ENCODE results near the gene PLCB4.

The PLCB4 gene

DNA sequence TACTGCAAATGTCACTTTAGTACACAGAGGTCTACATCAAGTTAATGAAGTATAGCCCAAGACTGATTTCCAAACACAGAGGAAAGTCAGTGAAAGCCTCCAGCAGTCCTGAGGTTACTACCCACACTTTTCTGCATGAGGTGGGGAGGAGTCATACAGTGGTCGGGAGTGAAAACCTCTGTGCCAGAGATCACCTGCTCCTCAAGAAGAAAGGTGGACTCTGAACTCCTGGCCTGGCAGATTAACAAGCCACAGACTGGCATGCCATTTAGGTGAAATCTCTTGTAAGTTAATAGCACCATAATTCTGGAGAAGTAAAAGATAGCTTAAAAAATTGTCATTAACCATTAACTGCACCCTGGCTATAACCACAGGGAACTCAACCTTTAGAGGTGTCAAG, 320.5 kb downstream of the PLCB4 start:
- in situ Hi-C loops (cut with MboI; ENCODE audit: low sequenced_read_pairs): no loop called here

DNA sequence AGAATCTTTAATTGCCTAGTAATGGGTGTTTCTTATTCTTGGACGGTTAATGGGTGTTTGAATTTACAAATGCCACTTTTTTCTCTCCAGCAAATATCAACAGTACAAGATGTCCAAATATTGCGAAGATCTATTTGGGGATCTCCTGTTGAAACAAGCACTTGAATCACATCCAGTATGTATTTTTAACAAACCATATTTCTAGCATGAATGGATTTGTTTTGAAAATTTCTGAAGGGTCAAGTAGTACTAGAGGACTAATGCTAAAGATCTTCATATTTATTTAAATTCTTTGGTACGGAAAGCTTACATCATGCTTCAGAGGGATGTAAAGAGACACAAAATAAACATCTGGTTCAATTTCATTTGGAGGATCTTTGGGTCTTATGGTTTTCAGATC, 321.6 kb downstream of the PLCB4 start:
- in situ Hi-C loops (cut with MboI; ENCODE audit: low sequenced_read_pairs): no loop called here

DNA sequence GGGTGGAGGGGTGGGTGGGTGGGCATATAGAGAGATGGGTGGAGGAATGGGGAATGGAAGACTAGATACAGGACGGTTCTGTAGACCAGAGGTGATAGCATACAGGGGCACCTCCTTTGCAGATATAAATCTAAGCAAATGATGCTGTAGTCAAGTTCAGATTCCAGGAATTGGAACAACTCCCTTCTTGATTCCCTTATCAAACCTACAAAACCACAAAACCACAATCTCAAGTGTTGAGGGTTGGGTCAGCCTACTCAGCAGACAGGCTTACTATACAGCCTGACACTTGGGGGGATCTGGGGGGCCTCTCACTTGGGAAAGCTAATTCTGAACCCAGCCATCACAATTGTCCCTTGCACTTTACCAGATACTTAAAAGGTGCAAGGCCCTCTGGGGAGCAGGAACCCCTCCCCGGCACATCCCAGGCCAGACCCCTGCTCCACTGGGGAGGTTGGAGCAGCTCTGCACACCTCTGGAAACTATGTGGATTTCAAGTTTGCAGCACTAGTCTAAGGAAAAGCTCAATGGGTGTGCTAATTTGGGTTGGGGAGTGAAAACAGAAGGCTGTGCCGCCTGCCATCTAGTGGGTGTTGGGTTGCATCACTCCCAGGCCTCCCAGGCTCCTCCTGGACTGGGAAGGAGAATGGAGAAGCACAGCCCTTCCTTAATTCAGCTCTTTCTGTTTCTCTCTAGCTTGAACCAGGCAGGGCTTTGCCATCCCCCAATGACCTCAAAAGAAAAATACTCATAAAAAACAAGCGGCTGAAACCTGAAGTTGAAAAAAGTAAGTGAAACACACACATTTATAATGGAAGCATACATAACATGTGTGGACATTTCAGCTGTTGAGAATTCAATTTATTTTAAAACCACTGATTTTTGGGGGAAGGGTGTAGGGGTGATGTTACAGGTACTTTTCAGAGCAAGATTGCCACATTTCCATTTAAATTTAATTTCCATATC, 324.3 kb downstream of the PLCB4 start:
- in situ Hi-C loops (cut with MboI; ENCODE audit: low sequenced_read_pairs): no loop called here

DNA sequence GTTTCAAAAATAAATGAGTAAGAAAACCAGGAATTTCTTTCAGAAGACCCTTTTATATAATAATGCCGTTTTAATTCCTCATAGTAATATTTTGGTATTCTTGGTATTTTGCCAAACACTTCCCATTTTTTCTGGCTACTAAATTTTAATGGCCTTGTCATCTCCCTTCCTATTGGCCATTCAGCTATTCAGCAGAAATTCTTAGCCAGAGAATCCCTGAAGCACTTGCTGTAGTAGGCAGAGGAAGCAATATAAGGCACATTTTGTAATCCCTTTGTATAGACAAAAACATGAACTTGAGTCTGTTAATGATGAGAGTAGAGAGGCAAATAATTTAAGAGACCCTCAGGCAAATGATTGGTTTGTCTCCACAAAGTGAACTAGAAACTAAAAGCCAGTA, 327.1 kb downstream of the PLCB4 start:
- in situ Hi-C loops (cut with MboI; ENCODE audit: low sequenced_read_pairs): no loop called here

DNA sequence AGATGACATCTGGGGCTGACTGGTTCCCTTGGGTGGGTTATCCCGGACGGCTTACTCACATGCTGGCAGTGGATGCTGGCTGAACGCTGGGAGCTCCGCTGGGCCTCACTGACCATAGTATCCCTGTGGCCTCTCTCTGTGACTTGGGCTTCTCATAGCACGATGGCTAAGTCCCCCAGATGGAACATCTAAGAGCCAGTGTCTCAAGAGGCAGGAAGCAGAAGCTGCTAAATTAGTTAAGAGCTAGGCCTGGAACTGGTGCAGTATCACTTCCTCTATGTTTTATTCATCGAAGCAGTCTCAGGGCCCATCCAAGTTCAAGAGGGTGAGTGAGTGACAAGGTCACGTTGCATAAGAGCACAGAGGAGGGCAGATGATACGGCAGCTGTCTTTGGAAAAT, 329.0 kb downstream of the PLCB4 start:
- in situ Hi-C loops (cut with MboI; ENCODE audit: low sequenced_read_pairs): no loop called here

DNA sequence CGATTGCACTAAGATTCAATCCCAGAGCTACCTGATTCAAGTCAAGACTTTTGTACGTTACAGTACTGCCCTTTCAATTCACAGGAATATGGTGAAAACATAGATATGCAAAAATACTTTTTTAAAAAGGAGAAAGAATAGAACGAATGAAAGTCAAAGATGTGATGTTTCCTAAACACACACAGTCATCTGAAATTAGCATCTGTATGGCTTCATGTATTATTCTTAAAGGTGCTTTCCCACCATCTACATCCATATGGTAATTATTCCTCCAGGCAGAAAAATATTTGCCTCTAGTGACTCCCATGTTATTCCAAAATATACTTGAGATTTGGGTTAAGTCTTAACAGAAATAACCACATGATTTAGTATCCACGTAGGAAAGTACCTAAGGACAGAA, 330.0 kb downstream of the PLCB4 start:
- in situ Hi-C loops (cut with MboI; ENCODE audit: low sequenced_read_pairs): no loop called here

DNA sequence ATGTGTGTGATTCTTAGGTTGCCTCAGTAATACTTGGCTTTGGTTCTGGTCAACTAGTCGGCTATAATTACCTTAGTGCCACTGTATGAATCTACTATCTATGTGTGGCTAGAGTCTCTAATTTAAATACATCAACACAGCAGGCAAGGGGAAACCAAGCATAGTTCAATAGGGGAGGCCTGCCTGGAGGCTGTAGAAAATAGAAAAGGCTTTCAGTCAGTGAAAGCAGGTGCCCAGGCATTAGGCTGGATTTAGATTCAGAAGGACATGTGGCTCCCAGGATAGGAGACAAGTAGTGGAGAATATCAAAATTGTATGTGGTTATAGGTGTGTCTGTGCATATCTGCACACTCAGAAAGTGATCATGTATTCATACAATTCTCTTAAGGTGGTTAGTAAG, 330.4 kb downstream of the PLCB4 start:
- in situ Hi-C loops (cut with MboI; ENCODE audit: low sequenced_read_pairs): no loop called here

DNA sequence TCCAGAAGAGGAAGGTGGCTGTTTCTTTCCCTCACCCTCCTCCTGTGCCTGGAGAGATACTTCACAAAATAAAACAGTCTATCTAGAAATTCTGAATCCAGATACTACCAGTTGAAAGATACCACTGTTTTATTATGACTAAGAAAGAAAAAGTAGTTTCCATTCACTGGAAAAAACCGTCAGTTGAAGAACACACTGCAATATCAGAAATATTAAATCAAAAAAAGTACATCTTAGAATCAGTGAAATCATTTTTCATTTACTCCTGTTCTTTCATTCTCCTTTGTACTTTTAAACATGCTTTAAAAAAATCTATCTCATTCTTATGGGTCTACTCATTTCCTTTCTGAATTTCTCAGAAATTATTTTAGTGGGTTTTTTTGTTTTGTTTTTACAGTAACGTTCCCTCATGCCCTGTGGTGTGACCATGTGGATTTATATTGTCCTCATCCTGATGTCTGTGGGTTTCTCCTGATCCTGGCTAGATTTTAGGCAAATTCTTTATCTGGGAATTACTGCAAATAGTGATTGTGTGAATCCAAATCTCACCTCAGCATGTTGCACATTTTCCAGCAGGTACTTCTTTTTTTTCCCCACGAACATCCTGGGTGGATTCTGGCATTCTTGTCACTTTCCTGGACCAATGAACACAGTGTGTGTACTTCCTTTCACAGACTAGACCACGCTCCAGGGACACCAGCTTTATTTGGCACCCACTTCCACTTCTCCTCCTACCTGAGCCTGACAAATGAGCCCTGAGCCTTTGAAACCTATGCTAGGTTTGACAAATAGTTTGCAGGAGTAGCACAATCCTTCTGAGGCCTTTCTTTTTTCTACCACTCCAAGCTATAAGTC, 331.5 kb downstream of the PLCB4 start:
- in situ Hi-C loops (cut with MboI; ENCODE audit: low sequenced_read_pairs): no loop called here

DNA sequence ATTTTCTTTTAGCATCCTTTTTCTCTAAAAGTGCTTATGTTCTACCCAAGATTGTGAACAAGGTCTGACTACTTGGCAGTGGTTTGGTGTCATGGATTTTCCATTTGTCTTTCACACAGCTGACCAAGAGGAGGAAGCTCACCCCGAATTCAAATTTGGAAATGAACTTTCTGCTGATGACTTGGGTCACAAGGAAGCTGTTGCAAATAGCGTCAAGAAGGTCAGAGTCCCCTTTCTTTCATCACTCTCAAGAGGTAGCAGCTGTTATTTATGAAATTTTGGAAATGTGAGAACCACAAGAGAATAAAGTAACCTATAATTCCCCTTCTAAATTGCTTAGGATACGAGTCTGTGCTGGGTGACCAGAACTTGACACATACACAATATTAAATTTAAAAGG, 332.5 kb downstream of the PLCB4 start:
- in situ Hi-C loops (cut with MboI; ENCODE audit: low sequenced_read_pairs): no loop called here

DNA sequence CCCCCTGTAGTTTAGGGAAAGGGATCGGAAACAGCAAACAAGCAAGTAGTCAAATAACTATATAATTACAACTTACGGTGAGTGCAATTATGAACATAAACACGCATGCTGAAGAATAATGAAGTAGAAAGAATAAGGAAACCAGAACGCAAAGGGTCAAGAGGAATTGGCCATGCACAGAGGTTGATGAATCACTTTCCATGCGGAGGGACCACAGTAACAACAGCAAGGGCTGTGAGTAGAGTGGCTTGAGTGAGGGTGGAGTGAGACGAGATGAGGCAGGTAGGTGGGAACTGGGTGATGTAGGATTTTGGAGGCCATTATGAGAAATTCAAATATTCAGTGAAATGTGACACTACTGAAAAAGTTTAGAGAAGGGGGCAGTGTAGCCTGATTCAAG, 333.3 kb downstream of the PLCB4 start:
- in situ Hi-C loops (cut with MboI; ENCODE audit: low sequenced_read_pairs): no loop called here

DNA sequence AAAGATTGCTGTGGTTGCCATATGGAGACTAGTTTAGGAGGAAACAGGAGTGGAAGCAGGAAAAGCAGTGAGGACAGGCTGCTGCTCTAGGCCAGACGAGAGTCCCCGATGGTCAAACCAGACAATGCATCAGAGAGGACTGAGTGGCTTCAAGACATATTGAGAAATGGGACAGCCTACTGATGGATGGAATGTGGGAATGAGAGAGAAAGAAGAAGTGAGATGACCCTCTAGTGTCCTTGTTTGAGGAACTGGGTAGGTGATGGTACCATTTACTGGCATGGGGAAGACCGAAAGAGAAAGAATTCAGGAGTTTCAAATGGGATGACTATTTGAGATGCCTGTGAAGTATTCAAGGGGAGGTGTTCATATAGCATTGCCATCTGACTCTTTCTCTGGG, 333.7 kb downstream of the PLCB4 start:
- in situ Hi-C loops (cut with MboI; ENCODE audit: low sequenced_read_pairs): no loop called here

DNA sequence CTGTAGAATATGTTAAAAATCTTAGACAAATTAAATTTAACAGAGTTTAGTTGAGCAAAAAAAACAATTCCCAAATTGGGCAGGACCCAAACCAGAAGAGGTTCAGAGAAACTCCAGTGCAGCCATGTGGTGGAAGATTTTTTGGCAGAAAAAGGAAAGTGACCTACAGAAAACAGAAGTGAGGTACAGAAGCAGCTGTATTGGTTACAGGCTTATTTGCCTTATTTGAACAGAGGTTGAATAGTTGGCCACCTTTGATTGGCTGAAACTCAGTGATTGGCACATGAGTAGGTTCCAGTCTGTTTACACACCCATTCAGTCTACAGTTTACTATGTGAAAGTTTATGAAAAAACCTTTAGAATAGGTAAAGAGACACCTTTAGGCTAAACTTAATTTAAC, 334.6 kb downstream of the PLCB4 start:
- in situ Hi-C loops (cut with MboI; ENCODE audit: low sequenced_read_pairs): no loop called here

DNA sequence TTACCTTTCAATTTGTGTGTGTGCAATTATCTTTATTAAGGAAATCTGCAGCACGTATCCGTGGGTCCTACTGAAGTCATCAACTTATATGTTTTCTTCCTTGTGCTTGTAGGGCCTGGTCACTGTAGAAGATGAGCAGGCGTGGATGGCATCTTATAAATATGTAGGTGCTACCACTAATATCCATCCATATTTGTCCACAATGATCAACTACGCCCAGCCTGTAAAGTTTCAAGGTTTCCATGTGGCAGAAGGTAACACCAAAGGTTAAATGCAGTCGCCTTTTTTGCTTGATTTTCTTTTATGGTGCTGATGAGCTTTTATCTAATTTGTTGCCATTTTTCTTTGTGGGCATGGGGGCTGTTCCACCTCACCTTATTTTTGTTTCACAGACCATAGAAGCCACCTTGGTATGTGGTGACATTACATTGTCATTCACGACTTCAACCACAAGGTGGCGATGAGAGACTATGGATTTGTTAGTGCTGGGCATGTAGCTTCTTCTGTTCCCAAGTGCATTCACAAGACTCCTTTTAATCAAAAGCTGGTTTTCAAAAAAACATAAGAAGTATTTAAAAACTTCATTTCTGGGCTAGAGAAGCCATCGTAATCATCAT, 339.0 kb downstream of the PLCB4 start:
- in situ Hi-C loops (cut with MboI; ENCODE audit: low sequenced_read_pairs): no loop called here

DNA sequence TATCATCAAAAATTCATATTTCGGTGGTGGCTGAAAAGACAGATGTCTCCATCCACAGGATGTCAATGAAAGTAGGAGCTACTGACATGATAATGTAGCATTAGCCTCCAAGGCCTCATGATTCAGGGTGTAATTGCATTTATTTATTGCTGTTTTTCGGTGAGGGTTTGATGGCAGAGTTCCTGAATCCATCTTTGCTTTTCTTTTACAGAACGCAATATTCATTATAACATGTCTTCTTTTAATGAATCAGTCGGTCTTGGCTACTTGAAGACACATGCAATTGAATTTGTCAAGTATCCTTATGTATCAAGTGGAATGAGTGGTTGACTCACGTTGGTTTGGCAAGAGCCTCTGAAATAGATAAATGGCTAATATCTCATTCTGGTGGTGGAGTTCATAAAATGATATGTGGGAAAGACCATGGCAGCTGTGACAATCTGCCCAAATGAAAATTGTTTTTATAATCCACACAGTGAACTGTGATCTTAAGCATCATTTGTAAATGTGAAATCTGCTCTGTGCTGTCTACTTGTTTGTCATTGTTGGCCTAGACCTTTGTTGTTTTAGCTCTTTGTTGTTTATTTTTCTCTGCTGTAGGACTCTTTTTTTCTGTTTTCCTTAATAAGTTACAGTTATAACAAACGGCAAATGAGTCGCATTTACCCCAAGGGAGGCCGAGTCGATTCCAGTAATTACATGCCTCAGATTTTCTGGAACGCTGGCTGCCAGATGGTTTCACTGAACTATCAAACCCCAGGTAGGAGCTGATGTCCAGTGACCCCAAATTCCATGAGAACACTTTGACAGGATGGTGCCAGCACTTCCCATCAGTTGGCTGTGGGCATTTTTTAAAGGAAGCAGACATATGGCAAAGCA, 339.8 kb downstream of the PLCB4 start:
- in situ Hi-C loops (cut with MboI; ENCODE audit: low sequenced_read_pairs): no loop called here

DNA sequence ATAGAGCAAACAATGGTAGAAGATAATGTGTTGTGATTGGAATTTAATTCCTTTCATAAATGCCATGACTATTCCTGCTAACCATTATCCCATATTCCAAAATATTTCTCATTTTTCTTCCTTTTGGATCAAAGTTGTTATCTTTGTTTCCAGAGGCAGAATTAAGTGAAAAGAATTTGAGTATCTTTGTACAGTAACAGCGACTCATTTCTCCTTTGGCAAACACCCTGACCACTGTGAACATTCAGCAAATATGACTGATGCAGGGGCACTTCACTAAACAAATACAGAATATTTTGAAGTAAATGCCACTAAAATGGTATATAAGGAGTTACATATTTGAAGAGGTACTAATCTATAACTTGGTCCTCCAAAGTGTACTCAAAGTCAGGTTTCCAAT, 340.5 kb downstream of the PLCB4 start:
- in situ Hi-C loops (cut with MboI; ENCODE audit: low sequenced_read_pairs): no loop called here

DNA sequence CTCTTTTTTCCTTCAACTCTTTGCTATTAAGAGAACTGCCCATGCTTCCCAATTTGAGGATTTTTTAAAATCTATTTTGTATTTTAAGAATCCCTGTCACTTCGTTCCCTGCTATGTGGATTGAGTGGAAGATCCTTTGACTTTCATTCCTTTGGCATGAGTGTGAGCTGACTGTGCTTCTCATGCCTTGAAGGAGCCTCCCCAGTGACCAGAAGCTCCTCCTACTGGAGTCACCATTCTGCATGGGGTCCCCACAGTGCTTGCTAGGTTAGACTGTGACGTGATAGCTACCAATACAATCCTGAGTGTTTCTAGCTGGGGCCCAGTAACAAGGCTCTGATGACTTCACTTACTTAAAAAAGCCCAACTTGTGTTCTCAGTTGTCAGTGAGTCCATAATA, 341.1 kb downstream of the PLCB4 start:
- in situ Hi-C loops (cut with MboI; ENCODE audit: low sequenced_read_pairs): no loop called here

DNA sequence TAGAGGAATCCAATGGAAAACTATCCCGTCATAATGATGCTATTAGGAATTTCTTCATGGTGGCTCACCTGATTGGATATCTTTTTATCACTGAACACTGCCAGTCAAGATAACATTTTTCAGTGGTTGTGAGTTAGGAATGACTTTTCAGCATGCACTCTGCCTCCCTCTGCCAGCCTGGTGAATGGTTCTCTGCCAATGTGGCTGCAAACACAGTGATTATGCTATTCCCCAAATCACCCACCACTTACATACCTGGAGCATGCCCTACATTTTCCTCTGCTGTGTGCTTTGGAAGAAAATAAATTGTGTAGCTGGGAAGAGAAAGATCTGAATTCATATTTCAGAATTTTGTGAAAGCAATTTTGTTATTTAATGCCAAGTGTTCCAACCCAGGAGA, 342.9 kb downstream of the PLCB4 start:
- in situ Hi-C loops (cut with MboI; ENCODE audit: low sequenced_read_pairs): no loop called here

DNA sequence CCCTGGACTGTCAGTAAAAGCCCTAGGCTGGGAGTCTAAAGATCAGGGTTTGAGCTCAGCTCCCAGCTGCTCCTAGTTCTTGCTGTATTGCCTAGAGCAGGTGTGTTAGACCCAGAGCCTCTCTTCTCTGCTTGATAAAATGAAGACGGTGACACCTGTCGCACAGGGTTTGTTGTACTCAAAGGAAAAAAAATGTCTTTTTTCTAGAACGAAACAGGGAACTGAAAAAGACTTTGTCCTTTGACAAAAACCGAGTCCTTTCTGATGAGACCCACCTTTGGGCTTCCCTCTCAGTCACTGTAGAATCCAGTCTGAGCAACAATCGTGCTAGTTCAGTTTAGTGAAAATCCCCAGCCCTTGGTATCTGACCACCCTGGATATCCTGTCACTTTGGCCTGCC, 343.4 kb downstream of the PLCB4 start:
- in situ Hi-C loops (cut with MboI; ENCODE audit: low sequenced_read_pairs): no loop called here

DNA sequence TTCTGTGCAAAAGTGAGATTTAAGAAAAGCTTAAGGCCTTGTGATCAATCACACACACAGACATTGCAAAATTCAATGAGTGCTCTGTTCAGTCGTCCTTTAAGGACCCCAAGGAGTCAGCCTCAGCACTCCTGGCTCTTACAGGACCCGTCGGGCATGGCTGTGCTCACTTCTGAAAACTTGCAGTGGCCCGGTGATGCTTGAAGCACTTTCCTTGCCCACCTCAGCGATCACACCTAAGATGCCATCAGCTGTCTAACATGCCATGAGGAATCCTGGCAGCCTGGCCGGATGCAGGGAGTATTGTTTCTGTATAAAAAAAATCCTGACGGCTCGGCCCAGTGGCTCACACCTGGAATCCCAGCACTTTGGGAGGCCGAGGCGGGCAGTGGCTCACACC, 344.1 kb downstream of the PLCB4 start:
- in situ Hi-C loops (cut with MboI; ENCODE audit: low sequenced_read_pairs): no loop called here

DNA sequence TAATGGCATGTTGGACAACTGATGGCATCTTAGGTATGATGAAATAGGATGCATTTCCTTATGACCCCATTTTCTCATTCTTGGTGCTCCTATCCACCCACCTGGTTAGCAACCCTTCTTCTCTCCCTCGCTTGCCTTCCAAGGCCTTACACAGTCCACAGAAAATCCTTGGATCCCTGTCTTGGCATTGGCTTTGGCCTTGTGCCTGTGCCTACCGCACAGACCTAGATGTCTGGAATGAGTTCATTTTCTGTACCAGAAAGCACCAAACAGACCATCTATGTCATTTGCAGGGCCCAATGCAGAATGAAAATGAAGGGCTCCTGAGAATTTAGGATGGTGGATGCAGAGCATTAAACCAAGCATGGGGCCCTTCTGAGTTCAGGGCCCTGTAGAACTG, 346.5 kb downstream of the PLCB4 start:
- in situ Hi-C loops (cut with MboI; ENCODE audit: low sequenced_read_pairs): no loop called here

DNA sequence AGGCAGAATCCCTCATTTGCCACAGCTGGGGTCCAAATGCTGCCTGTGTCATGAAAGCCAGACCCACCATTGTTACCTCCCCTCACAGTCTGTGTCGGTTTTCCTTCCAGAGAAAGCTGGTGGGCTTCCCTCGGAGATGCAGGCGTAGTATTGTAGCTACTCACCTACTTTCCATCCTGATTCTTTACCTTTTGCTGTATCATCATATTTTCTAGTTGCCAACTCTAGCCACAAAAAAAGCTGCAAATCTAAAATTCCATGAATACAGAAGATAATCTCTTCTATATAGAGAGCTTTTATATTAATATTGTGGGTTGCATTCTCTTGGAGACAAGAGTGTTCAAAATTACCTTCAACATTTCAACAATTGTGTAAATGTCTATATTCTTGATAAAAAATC, 347.5 kb downstream of the PLCB4 start:
- in situ Hi-C loops (cut with MboI; ENCODE audit: low sequenced_read_pairs): no loop called here

Measured in hTERT RPE-1 (cell line).